Stimulated activated CD4-positive, alpha-beta T cell treated with anti-CD3 and anti-CD28 coated beads, TNF-alpha, amount 100 ng/mL, for 24 hours (primary cell): Measurements from ENCODE around the gene RTN4.

Experiments used
- DNase-seq, 3 experiments: peaks; one replicate each; pipeline ENCODE4 v3.0.0-alpha.2; 2020; ENCODE audit warnings: low read depth in 3 of 3

The RTN4 gene

GRCh38 chr2:54952425-54952824, 97.8 kb downstream of the RTN4 start:
- DNase-seq, result no peak

GRCh38 chr2:54950811-54951210, 99.4 kb downstream of the RTN4 start:
- no peak for DNase-seq

DNA sequence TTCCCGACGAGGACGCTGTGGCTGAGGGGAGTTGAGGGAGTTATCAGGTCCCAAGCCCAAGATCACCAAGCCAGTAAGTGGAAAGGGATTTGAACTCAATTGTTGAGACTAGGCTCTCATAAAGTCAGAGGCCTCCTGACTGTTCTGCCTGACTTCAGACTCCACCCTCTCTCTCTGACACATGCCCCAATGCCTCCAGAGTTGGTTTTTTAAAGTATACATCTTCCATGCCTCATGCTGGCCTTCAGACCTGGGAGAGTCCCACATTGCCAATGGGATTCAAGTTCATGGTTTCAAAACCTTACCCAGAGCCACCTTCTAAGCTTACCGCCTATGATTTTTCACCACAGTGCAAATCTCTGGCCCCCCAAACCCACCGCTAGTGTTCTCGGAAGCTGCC, 100.8 kb downstream of the RTN4 start:
- DNase-seq, result no peak

GRCh38 chr2:54948120-54948519, 102.1 kb downstream of the RTN4 start:
- DNase-seq, result no peak

DNA sequence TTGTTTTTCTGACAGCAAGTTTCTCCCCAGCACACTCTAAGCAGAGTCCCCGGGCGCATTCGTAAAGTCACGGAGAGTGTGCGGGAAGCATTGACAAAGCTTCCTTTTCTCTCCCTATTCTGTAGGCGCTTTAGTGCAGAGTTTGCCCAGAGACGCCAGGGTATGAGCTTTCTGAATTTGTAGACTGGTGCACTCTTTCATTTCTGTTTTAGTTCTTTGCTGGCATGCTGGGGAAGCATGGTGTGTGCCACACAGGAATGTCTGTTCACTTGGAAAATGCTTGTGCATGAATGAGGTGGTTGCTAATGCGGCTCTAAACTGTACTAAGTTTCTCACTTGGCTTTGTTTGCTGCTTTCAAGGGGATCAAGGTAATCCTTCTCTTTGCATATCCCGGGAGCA, 102.6 kb downstream of the RTN4 start:
- no peak for DNase-seq

- DNase-seq, result no peak
These were observed 103.1 kb downstream of the RTN4 start for GRCh38 chr2:54947136-54947535.

DNA sequence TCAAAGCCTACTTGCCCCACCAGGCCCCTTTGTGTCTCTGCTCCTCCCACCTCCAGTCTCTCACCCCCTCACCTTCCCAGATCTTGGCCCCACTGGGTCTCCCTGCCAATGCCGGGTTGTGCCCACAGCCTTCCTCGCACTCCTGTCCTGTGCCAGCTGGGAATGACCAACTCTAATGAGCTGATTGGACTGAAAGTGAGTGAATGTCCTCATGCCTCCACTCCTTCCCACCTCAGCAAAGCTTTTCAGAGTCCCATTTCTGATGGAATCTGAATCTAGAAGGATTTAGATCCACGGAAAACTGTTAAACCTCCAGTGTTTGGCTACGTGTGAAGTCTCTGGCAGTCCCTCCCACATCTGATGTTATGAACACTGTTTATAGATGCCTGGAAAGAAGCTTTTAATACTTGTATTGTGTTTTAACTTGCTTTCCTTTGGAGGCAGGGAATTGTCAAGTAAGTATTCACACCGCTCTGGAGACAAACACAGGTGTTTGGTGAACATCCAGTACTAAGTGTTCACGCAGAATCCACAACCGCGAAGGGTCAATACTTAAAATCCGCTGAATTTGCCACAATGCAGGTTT, 103.9 kb downstream of the RTN4 start:
- no peak for DNase-seq

GRCh38 chr2:54945391-54946219, 104.6 kb downstream of the RTN4 start:
- no peak for DNase-seq

- DNase-seq, result no peak
These were observed 105.4 kb downstream of the RTN4 start for GRCh38 chr2:54944724-54945326.

DNA sequence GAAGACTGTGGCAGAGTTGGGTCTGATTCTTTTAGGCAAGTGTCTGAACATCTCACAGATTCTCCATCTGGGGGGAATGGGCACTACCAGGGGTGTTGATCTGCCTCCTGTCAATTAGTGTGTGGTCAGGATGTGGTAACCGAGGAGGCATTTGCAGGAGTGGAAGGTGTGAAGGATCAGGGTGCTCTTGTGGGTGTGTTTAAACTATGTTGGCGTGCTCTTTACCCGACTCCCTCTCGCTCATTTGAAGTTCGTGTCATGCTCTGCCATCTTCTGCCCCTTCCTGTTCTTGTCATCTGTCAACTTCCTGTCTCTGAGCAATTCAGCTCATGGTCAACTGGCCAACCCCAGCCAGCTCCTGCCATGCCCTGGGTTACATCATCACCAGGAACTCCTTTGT, 107.9 kb downstream of the RTN4 start:
- no peak for DNase-seq

DNA sequence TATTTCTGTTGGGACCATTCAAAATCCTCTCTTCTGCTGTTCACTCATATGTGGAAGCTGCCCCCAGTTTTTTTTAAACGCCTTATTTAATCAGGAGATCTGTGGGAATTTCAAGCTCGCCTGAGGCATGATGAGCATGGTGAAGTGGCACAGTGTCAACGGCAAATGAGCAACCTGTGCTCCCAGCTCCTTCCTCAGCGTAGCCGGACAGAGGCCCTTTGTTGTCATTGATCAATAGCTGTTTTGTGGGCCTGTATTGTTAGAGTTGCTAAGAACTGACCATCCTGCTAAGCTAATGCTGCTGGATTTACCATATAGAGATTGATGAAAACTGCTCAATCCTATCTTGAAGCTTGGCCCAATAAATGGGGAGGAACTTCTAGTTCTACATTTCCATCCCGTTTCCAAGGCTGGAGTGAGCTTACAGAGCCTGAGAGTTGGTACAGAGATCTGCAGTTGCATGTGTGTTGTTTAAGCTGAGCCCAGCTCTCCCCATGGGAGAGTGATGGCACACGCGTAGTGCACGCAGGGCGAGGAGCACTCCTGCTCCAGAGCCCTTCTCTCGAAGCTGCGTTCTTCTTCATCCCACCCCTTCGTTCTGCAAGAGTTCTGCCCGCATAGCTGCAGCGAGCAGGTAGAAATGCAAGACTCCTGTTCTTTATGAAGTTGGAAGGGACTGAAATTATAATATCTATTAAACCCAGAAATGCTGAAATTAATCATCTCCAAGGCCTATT, 108.8 kb downstream of the RTN4 start:
- no peak for DNase-seq

DNA sequence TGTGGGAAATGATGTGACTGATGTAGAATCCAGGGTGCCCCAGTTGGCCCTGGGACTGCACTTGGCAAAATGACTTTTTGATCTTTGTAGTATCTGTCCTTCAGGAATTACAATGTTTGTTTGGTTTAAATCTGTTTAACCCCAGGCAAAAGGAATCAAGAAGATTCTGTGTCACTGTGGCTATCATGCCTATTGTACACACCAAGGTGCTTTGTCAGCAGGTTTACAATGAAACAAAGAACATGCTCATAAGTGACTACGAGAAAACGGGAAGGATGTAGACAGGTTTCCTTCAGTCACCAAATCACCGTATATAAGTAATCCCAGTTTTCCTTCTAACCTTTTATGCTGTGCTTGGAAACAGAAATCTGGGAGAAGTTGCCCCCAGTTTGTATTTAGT, 109.5 kb downstream of the RTN4 start:
- DNase-seq, result no peak

DNA sequence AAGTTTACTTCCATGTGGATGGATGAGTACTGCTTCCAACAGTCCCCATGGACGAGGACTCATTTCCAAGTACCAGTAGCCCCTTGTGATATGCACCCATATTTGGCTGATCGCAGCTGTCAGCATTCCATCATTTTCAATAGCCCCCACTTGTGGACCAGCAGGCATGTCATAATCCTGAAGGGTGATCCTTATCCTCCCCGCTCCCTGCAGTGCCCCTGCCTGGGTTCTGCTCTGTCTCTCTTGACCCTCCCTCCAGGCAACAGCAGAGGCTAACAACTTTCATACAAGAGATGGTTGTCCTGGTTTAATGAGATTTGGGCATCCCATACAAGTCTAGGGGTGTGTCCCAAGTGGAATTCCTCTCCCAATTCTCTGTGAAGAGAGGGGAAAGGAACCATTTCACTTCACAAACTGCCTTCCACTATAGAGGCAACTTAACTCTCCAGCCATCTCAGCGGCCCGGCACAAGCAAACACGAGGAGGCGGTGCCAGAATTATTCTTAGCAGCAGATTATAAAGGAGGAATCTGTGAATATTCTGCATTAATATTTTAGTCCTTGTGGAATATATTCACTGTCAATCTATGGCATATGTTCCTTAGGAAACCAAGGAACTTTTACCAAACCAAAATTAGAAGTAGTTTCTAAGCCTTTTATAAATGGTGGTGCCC, 110.7 kb downstream of the RTN4 start:
- no peak for DNase-seq

DNA sequence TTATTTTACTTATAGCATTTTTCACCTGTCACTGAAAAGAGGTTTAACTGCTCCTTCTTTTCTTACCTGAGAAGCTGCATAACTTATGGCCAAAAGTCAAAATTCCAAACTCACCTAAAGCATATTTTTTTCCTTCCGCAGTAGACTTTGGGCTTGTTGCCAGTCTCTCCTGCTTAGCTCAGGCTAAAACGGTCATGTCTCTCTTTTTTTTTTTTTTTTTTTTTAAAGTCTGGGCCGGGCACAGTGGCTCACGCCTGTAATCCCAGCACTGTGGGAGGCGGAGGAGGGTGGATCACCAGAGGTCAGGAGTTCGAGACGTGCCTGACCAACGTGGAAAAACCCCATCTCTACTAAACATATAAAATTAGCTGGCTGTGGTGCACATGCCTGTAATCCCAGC, 113.5 kb downstream of the RTN4 start:
- no peak for DNase-seq

DNA sequence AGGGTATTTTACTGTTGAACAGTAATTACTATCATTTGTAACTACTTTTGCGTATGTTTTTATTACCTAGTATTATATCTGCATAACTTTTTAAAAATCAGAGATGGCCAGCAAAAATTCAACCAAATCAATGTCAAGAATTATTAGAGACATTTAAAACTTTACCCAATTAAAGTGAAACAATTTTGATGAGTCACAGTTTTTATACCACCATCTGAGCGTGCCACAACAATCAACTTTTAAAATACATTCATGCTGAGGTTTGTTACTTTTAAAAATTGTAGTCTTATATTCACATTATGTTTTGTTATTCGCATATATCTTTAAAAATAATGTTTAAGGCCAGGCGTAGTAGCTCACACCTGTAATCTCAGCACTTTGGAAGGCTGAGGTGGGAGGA, 114.9 kb downstream of the RTN4 start:
- DNase-seq, result no peak

GRCh38 chr2:54931473-54931872, 118.8 kb downstream of the RTN4 start:
- no peak for DNase-seq

DNA sequence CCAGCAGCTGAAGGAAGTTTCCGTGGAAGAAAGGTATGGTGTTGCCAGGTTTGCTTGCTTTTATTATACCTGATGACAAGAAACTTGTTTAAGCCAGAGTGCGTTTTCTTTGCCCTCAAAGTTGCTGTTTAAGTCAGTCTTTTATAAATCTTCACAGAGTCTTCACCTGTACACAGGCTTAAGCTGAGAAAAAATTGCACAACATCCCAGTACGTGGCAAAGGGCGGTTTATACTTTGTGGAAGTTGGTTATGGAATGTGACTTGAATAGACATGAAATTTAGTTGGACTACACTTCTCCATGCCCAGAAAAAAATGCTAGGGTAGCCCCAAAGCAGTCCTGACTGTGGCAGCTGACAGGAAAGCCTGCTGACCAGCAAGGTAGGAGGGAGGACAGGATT, 121.5 kb downstream of the RTN4 start:
- no peak for DNase-seq

DNA sequence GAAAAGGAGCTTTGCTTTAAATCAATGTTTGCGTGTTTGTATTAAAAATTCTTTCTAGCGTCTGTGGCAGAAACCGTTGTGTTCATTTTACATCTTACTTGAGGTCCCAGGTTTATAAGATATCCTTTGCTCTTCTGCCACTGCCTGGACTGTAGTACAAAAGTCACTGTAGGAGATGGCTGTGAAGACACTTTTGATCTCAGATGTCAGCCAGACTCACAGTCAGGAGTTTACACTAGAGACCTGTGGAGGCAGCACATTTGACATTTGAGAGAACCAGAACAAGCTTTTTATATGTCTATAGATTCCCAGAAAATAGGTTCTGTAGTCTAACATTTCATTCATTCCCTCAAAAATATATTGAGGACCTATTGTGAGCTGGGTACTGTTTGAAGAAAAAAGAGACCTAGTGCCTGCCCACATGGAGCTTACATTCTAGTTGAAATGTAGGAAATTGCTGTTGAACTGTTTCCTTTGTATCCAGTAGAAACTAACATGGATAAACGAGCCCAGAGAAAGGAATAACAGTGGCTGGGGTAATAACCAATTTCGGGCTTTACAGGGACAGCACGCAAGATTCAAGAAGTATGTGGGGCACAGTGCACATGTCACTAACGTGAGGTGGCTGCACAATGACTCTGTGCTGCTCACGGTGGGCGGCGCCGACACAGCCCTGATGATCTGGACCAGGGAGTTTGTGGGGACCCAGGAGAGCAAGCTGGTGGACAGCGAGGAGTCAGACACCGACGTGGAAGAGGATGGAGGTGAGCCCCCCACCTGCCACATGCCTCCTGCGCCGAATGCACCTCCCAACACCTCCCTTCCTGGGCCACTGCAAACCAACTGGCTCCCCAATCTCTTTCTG, 122.3 kb downstream of the RTN4 start:
- DNase-seq, result no peak

- no peak for DNase-seq
These were observed 123.0 kb downstream of the RTN4 start for GRCh38 chr2:54927085-54927750.

DNA sequence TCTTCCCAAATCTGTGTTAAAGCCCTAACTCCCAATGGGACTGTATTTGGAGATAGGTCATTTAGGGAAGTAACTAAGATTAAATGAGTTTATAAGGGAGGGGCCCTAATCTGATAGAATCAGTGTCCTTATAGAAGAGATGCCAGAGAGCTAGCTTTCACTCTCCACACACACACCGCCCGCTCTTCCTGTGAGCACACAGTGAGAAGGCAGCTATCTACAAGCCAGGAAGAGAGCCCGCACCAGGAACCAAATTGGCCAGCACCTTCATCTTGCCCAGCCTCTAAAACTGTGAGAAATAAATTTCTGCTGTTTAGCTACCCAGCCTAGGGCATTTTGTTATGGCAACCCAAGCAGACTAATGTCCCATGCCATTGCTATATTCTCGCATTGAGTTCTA, 125.2 kb downstream of the RTN4 start:
- DNase-seq, result no peak
